Kidney epithelial cell (primary cell): ENCODE data around the gene ST3GAL3. TPM values are rescaled to one million over a fixed set of nuclear protein-coding genes. Genes with fewer than 3 reads are reported as not detected.

Experiments used
- DNase-seq: peaks from one replicate; pipeline ENCODE4 v3.0.0-alpha.2; 2010; ENCODE audit warnings: low read depth
- H3K27me3 ChIP-seq: 2 replicates; pipeline ENCODE4 v1.6.0; 2011; ENCODE audit warnings: low read length; ENCODE audit not compliant: control insufficient read depth, insufficient read depth
- H3K36me3 ChIP-seq: 2 replicates; pipeline ENCODE4 v1.5.1; 2011; ENCODE audit warnings: low read length; ENCODE audit not compliant: control insufficient read depth, insufficient read depth
- H3K4me3 ChIP-seq: 2 replicates; pipeline ENCODE4 v1.5.1; 2011; ENCODE audit warnings: low read depth, mild to moderate bottlenecking, control low read depth, low read length
- total RNA-seq: library from RNA; depleted of rRNA; stranded (reverse); fragments of >200 nt; gene quantifications from 2 replicates; pipeline ENCODE4 v1.2.3, GENCODE V29; 2015
- TF ChIP-seq, protein P1 (sequence below): IDR thresholded peaks from 2 replicates; pipeline ENCODE4 v1.5.1; 2011; ENCODE audit warnings: mild to moderate bottlenecking, moderate library complexity, low read length, control low read depth, inconsistent platforms; ENCODE audit not compliant: insufficient read depth, poor library complexity, severe bottlenecking

The ST3GAL3 gene
- total RNA-seq, 1 donor from 2014 or later, result 15.0 TPM

DNA sequence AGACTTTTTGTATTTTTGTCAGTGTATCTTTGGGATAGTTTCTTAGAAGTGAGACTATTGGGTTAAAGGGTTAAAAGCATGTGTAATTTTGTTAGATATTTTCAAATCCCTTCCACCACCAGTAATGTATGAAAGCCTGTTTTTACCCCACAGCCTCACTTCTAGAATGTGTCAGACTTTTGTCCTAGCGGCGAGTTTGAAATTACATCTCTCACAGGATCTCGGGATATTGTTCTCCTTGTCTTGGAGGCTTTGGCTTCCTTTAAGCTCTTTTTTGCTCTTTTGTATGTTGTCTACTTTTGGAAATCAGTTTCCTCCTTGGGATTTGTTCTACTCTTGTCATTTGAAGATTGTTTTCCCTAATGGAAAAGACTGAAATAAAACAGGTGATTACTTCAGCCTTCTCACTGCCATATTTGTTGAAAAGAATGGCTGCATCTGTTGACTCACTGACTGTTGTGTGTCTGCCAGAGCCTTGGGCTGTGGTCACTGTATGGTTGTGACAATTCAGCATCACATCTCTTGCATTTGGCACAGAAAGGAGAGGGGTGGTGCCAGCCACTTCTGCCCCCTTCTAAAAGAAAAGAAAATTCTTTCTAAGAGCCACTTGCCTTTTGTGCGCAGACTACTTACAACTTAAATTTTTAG is 22.6 kb downstream of the ST3GAL3 start:
- no peak for DNase-seq
- no peaks in the 10 kb centered on the region for H3K36me3 ChIP-seq
- no peak overlapping the region for H3K4me3 ChIP-seq
- no peaks in the 10 kb centered on the region for H3K27me3 ChIP-seq
- TF ChIP-seq, protein P1, sequence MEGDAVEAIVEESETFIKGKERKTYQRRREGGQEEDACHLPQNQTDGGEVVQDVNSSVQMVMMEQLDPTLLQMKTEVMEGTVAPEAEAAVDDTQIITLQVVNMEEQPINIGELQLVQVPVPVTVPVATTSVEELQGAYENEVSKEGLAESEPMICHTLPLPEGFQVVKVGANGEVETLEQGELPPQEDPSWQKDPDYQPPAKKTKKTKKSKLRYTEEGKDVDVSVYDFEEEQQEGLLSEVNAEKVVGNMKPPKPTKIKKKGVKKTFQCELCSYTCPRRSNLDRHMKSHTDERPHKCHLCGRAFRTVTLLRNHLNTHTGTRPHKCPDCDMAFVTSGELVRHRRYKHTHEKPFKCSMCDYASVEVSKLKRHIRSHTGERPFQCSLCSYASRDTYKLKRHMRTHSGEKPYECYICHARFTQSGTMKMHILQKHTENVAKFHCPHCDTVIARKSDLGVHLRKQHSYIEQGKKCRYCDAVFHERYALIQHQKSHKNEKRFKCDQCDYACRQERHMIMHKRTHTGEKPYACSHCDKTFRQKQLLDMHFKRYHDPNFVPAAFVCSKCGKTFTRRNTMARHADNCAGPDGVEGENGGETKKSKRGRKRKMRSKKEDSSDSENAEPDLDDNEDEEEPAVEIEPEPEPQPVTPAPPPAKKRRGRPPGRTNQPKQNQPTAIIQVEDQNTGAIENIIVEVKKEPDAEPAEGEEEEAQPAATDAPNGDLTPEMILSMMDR, result no peak

- H3K27me3 ChIP-seq, result no peaks in the 10 kb centered on the region
- TF ChIP-seq, protein P1, result no peak
- H3K4me3 ChIP-seq, result no peak overlapping the region
- H3K36me3 ChIP-seq, result no peaks in the 10 kb centered on the region
- DNase-seq, result no peak
These were observed 24.7 kb downstream of the ST3GAL3 start for GRCh38 chr1:43731867-43732531.

DNA sequence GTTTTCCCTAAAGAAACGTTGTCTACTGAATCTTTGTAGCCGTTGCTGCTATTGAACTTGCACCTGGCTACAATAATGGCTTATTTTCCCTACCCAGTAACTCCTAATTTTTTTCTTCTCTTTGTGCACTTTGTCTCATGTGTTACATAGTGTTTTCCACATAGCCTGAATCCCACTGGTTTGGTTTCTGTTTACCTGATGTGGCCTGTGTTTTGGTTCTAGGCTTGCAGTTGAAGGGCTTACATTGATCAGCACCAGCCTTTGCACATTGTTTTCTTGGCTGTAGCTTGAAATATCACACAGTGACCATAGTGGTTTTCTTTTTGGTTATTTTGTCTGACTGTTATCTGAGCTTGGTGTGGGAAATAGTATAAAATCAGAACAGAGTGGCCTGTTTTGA is 29.5 kb downstream of the ST3GAL3 start:
- TF ChIP-seq, protein P1, result no peak

GRCh38 chr1:43742026-43742425 is 34.7 kb downstream of the ST3GAL3 start:
- Histone ChIP-seq H3K4me3 (no peak overlapping the region), H3K36me3 (no peaks in the 10 kb centered on the region), H3K27me3 (no peaks in the 10 kb centered on the region)
- TF ChIP-seq, protein P1, result no peak
- DNase-seq, result no peak

More for the DNA sequence above, 29.5 kb downstream of the ST3GAL3 start:
- no peak for DNase-seq
- Histone ChIP-seq H3K4me3 (no peak overlapping the region), H3K27me3 (no peaks in the 10 kb centered on the region), H3K36me3 (no peaks in the 10 kb centered on the region)

DNA sequence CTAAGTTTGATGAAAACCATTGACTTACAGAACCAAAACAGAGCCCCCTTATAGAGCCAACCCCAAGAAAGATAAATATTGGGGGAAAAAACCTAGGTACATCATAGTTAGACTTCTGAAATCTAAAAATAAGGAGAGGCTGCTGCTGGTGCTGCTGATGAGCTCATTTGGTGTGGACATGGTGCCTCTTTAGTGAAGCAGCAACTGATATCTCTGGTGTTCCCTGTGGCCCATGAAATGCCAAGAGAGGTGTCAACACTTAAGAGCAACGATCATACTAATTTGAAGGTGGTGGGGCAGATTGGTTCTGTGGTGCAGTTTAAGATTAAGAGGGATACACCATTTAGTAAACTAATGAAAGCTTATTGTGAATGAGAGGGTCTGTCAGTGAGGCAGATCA is 35.9 kb downstream of the ST3GAL3 start:
- TF ChIP-seq, protein P1, result no peak
- no peak for DNase-seq

DNA sequence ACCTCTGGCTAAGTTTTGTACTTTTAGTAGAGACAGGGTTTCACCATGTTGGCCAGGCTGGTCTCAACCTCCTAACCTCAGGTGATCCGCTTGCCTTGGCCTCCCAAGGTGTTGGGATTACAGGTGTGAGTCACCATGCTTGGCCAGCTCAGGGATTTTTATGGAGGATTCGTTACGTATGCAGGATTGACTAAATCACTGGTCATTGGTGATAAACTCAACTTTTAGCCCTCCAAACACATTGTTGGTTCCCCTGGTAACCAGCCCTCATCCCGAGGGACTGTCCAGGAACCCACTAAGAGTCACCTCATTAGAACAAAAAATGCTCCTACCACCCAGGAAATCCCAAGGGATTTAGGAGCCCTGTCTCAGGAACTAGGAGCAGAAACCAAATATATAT is 40.4 kb downstream of the ST3GAL3 start:
- Histone ChIP-seq H3K36me3 (no peaks in the 10 kb centered on the region), H3K27me3 (no peaks in the 10 kb centered on the region), H3K4me3 (no peak overlapping the region)
- TF ChIP-seq, protein P1, result no peak
- no peak for DNase-seq

More for the DNA sequence above, 35.9 kb downstream of the ST3GAL3 start:
- H3K27me3 ChIP-seq, result no peaks in the 10 kb centered on the region
- no peaks in the 10 kb centered on the region for H3K36me3 ChIP-seq
- H3K4me3 ChIP-seq, result no peak overlapping the region
